Measurements from ENCODE around the gene CHSY1. TPM values are rescaled to one million over a fixed set of nuclear protein-coding genes. Genes with fewer than 3 reads are reported as not detected.

The CHSY1 gene
- total RNA-seq, 1 experiment from 2014 or later = 29.8 TPM

DNA sequence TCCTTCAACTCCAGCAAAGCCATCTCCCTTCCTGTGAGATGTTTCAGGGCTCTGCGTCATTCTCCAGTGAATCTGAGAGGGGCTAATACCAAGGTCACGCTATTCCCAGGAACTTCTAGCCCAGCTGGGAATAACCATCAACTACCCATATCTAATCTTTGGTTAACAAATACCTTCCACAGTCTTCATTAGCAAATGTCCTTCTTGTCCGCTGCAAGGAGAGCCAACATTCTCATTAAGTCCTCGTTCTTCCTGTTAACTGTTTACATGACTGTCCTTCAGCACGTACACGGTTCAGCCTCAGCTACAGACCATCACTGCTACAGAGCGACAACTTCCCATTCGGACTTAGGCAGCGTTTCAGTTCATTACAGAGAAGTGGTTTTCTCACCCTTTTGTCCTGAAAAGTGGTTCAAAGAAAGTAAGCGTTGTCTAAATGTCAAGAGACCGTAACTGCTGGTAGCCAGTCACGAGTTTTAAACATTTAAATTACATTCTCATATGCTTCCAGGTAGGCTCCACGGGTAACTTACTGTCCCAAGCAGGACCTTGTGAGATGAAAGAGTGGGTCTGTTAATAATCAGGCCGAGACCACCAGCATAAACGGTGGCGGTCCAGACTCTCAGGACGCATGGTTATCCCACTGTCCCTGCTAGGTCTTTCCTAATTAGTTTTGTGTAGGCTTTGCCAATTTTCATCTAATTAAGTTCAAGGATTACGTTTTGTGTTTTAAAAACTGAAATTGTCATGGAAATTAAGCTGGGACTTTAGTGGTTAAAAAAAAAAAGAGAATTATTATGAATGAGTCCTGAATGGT, 63.8 kb downstream of the CHSY1 start:
- no peak for DNase-seq (ENCODE audit: unreplicated experiment)
- BruUV-seq (replicated peaks) = no TSS peak
- H3K9me3 Mint-ChIP-seq (ENCODE audit: unreplicated experiment) = no peaks in the 10 kb centered on the region
- TF ChIP-seq, protein P1, sequence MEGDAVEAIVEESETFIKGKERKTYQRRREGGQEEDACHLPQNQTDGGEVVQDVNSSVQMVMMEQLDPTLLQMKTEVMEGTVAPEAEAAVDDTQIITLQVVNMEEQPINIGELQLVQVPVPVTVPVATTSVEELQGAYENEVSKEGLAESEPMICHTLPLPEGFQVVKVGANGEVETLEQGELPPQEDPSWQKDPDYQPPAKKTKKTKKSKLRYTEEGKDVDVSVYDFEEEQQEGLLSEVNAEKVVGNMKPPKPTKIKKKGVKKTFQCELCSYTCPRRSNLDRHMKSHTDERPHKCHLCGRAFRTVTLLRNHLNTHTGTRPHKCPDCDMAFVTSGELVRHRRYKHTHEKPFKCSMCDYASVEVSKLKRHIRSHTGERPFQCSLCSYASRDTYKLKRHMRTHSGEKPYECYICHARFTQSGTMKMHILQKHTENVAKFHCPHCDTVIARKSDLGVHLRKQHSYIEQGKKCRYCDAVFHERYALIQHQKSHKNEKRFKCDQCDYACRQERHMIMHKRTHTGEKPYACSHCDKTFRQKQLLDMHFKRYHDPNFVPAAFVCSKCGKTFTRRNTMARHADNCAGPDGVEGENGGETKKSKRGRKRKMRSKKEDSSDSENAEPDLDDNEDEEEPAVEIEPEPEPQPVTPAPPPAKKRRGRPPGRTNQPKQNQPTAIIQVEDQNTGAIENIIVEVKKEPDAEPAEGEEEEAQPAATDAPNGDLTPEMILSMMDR (IDR thresholded peaks at IDR 0.05; ENCODE audit: unreplicated experiment) = no peak
- peak overlapping the region; percentile 73 for H3K27ac Mint-ChIP-seq (ENCODE audit: low read depth, unreplicated experiment)
- no peak overlapping the region for H3K4me3 Mint-ChIP-seq (ENCODE audit: unreplicated experiment)
- H3K4me1 Mint-ChIP-seq (ENCODE audit: insufficient read depth, unreplicated experiment) = peaks cover 24% of the 10 kb centered on the region
- ChIA-PET CTCF (no interaction called here), POLR2A (interaction anchor here (0.7 to 1.1 kb wide), 3 partner anchors 21 to 107 kb away, joined by 3 to 6 read pairs (median 5); no protein-coding TSS in a partner anchor)
- H3K27me3 Mint-ChIP-seq (ENCODE audit: insufficient read depth, unreplicated experiment) = no peaks in the 10 kb centered on the region
- intact Hi-C loops (cut with micrococcal nuclease) = loop anchor here (5.0 kb wide), 1 partner anchor 51 kb away; no protein-coding TSS in a partner anchor
- H3K36me3 Mint-ChIP-seq (ENCODE audit: insufficient read depth, unreplicated experiment) = no peaks in the 10 kb centered on the region

DNA sequence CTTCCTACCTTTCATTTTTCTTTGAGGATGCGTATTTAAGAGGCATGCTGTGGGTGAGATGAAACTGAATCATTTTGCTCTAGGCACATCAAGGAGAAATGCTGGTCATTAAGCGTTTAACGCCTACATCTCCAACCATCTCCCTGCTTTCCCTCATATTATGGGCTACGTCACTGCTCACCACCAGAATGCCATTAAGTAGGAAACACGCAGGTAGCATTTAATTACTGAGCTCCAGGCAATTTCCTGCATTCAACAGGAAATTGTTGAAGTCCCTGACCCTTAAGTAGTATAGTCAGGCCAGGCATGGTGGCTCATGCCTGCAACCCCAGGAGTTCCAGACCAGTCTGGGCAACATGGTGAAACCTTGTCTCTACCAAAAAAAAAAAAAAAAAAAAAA, 66.1 kb downstream of the CHSY1 start:
- POLR2A ChIA-PET = no interaction called here
- H3K36me3 Mint-ChIP-seq (ENCODE audit: insufficient read depth, unreplicated experiment) = no peaks in the 10 kb centered on the region
- CTCF ChIA-PET = interaction anchor here (0.6 to 1.2 kb wide), 4 partner anchors 9 to 171 kb away, joined by 3 read pairs; no protein-coding TSS in a partner anchor
- intact Hi-C loops (cut with micrococcal nuclease) = loop anchor here (5.0 kb wide), 1 partner anchor 48 kb away; no protein-coding TSS in a partner anchor
- no TSS peak for BruUV-seq (replicated peaks)
- peaks cover 24% of the 10 kb centered on the region for H3K4me1 Mint-ChIP-seq (ENCODE audit: insufficient read depth, unreplicated experiment)
- DNase-seq (ENCODE audit: unreplicated experiment) = no peak
- H3K4me3 Mint-ChIP-seq (ENCODE audit: unreplicated experiment) = no peak overlapping the region
- H3K27ac Mint-ChIP-seq (ENCODE audit: low read depth, unreplicated experiment) = no peak overlapping the region
- H3K9me3 Mint-ChIP-seq (ENCODE audit: unreplicated experiment) = no peaks in the 10 kb centered on the region
- TF ChIP-seq, protein P1 (IDR thresholded peaks at IDR 0.05; ENCODE audit: unreplicated experiment) = no peak
- H3K27me3 Mint-ChIP-seq (ENCODE audit: insufficient read depth, unreplicated experiment) = no peaks in the 10 kb centered on the region

DNA sequence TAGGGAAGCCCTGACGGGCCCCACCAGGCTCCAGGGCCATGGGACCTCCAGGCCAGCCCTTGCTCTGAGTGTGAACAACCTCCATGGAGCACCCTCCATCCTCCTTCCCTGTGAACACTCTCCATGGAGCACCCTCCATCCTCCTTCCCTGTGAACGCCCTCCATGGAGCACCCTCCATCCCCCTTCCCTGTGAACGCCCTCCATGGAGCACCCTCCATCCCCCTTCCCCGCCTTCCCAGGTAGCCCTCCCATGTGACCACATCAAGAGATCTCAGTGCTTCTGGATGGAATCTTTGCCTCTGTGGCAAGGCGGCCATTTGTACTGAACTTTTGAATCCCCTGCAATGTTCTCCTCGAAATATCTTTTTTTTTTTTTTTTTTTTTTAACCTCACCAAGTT, 66.5 kb downstream of the CHSY1 start:
- Mint-ChIP-seq H3K27me3 (ENCODE audit: insufficient read depth, unreplicated experiment) (no peaks in the 10 kb centered on the region), H3K27ac (ENCODE audit: low read depth, unreplicated experiment) (no peak overlapping the region), H3K4me1 (ENCODE audit: insufficient read depth, unreplicated experiment) (peaks cover 24% of the 10 kb centered on the region), H3K9me3 (ENCODE audit: unreplicated experiment) (no peaks in the 10 kb centered on the region), H3K36me3 (ENCODE audit: insufficient read depth, unreplicated experiment) (no peaks in the 10 kb centered on the region), H3K4me3 (ENCODE audit: unreplicated experiment) (no peak overlapping the region)
- no peak for DNase-seq (ENCODE audit: unreplicated experiment)
- intact Hi-C loops (cut with micrococcal nuclease) = loop anchor here (5.0 kb wide), 1 partner anchor 48 kb away; no protein-coding TSS in a partner anchor
- BruUV-seq (replicated peaks) = no TSS peak
- ChIA-PET POLR2A (no interaction called here), CTCF (interaction anchor here (0.6 to 0.8 kb wide), 2 partner anchors 10 to 171 kb away, joined by 3 read pairs; no protein-coding TSS in a partner anchor)
- TF ChIP-seq, protein P1 (IDR thresholded peaks at IDR 0.05; ENCODE audit: unreplicated experiment) = no peak

DNA sequence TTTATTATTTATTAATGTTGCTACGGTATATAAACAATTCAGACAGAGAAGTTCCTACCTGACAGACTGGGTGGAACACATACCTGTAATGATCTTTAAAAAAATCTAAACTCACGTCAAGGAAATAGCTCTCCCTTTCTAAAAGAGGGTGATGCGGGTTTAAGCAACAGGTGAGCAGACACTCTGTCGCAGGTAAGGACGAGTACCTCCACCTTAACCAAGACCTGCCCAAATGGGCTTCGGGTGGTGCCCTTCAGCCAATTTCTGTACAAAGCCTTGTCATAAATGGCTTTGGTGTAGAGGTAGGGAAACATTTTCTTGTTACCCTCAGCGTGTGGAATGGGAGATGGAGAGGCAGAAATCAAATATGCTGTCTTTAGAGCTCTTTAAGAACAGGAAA, 67.0 kb downstream of the CHSY1 start:
- POLR2A ChIA-PET = no interaction called here
- Mint-ChIP-seq H3K27me3 (ENCODE audit: insufficient read depth, unreplicated experiment) (no peaks in the 10 kb centered on the region), H3K36me3 (ENCODE audit: insufficient read depth, unreplicated experiment) (no peaks in the 10 kb centered on the region), H3K4me1 (ENCODE audit: insufficient read depth, unreplicated experiment) (peaks cover 24% of the 10 kb centered on the region), H3K27ac (ENCODE audit: low read depth, unreplicated experiment) (no peak overlapping the region), H3K4me3 (ENCODE audit: unreplicated experiment) (no peak overlapping the region), H3K9me3 (ENCODE audit: unreplicated experiment) (no peaks in the 10 kb centered on the region)
- no TSS peak for BruUV-seq (replicated peaks)
- intact Hi-C loops (cut with micrococcal nuclease) = loop anchor here (5.0 kb wide), 1 partner anchor 48 kb away; no protein-coding TSS in a partner anchor
- CTCF ChIA-PET = no interaction called here
- TF ChIP-seq, protein P1 (IDR thresholded peaks at IDR 0.05; ENCODE audit: unreplicated experiment) = no peak
- no peak for DNase-seq (ENCODE audit: unreplicated experiment)
